HepG2 (cell line): ENCODE results near the gene PLCL1. TPM values are rescaled to one million over a fixed set of nuclear protein-coding genes. Genes with fewer than 3 reads are reported as not detected.

Experiments used
- ATAC-seq: fragments of 200-7000 bp; cut with Tn5 transposase; 3 replicates; pipeline ENCODE4 v1.9.1; 2020; ENCODE audit warnings: mild to moderate bottlenecking, moderate library complexity
- BruUV-seq: library from RNA; stranded (reverse); fragments of 400-500 nt; replicated peaks from 2 replicates; lab custom pipeline; 2021; lab: Mats Ljungman, UMichigan
- CTCF ChIA-PET: fragments of 300-600 bp; formaldehyde crosslinking; extraction: SDS; loops from one replicate; lab custom pipeline; 2021; ENCODE audit warnings: low total read pairs, inconsistent platforms, low intra/inter-chr PET ratio; lab: Yijun Ruan, JAX
- POLR2A ChIA-PET: fragments of 350-600 bp; sonication (Branson Sonifier 250); formaldehyde crosslinking; loops from one replicate; lab custom pipeline; 2020; ENCODE audit warnings: antibody characterized with exemption, inconsistent platforms; lab: Yijun Ruan, JAX
- DNase-seq: peaks from one replicate; pipeline ENCODE4 v3.0.0-alpha.2; 2015; ENCODE audit warnings: low spot score
- FAIRE-seq: peaks from 3 replicates; lab custom pipeline; 2011; peaks lifted over from hg19 to GRCh38; lab: Jason Lieb, UNC
- H2AFZ ChIP-seq: one replicate; pipeline ENCODE4 v1.6.1; 2011; ENCODE audit warnings: low read length, inconsistent platforms
- H3K27ac ChIP-seq: fragments of 300-600 bp; 3 replicates; pipeline ENCODE4 v1.8.0; 2011; ENCODE audit warnings: mixed run types, mild to moderate bottlenecking, mixed read lengths, low read length, inconsistent platforms; ENCODE audit not compliant: insufficient read depth; ENCODE audit errors: extremely low read length
- H3K27me3 ChIP-seq, 2 experiments: fragments of 200-600 bp in 1 of 2; 2 replicates in 1 of 2; 3 replicates in 1 of 2; pipeline versions ENCODE4 v1.6.0 to v1.8.0; 2011; ENCODE audit warnings: low read length in 2 of 2, mild to moderate bottlenecking in 2 of 2, moderate library complexity in 2 of 2, inconsistent platforms in 1 of 2; ENCODE audit not compliant: insufficient read depth in 2 of 2, control insufficient read depth in 1 of 2
- H3K36me3 ChIP-seq, 2 experiments: fragments of 200-600 bp in 1 of 2; replicated peaks in 1 of 2; 2 replicates in 1 of 2; 3 replicates in 1 of 2; pipeline versions ENCODE4 v1.5.1 to v1.8.0; 2011; ENCODE audit warnings: low read length in 2 of 2, inconsistent platforms in 1 of 2; ENCODE audit not compliant: insufficient read depth in 2 of 2, control insufficient read depth in 1 of 2
- H3K4me1 ChIP-seq: 2 replicates; pipeline ENCODE4 v1.5.1; 2012; ENCODE audit warnings: low read length, inconsistent platforms; ENCODE audit not compliant: insufficient read depth
- H3K4me2 ChIP-seq: 2 replicates; pipeline ENCODE4 v1.6.0; 2011; ENCODE audit warnings: low read depth, low read length, inconsistent platforms
- H3K4me3 ChIP-seq, 3 experiments: fragments of 200-600 bp in 1 of 3; sonication (generic), shearing (Covaris generic) in 1 of 3; replicated peaks in 1 of 3; 2 replicates each; pipeline ENCODE4 v1.5.1; 2011 to 2016; ENCODE audit warnings: low read length in 3 of 3, inconsistent platforms in 2 of 3, low read depth in 2 of 3, mild to moderate bottlenecking in 2 of 3, control low read depth in 1 of 3, mixed read lengths in 1 of 3; ENCODE audit not compliant: insufficient read depth in 1 of 3
- H3K79me2 ChIP-seq: one replicate; pipeline ENCODE4 v1.6.1; 2011; ENCODE audit warnings: low read length, inconsistent platforms; ENCODE audit not compliant: insufficient read depth
- H3K9ac ChIP-seq: 2 replicates; pipeline ENCODE4 v1.6.0; 2011; ENCODE audit warnings: mild to moderate bottlenecking, low read depth, low read length, inconsistent platforms; ENCODE audit not compliant: insufficient read depth
- H3K9me3 ChIP-seq: 2 replicates; pipeline ENCODE4 v1.5.1; 2012; ENCODE audit warnings: mild to moderate bottlenecking, low read length
- H4K20me1 ChIP-seq: 2 replicates; pipeline ENCODE4 v1.6.0; 2011; ENCODE audit warnings: inconsistent platforms, mild to moderate bottlenecking, low read length, moderate library complexity; ENCODE audit not compliant: insufficient read depth
- CCAR2 ChIP-seq: fragments of 200-400 bp; formaldehyde crosslinking; optimal IDR thresholded peaks from 2 replicates; pipeline ENCODE3; 2018; ENCODE audit warnings: low read depth, mild to moderate bottlenecking, low read length, moderate library complexity
- CENPT ChIP-seq: sonication (generic); formaldehyde crosslinking; IDR thresholded peaks from 2 replicates; pipeline ENCODE4 v1.8.0; 2022; ENCODE audit warnings: low read depth, mild to moderate bottlenecking, moderate library complexity, missing genetic modification reagents
- ELK4 ChIP-seq: sonication (generic); formaldehyde crosslinking; IDR thresholded peaks from 2 replicates; pipeline ENCODE4 v1.9.0; 2021; ENCODE audit warnings: missing genetic modification reagents, borderline replicate concordance
- FOXO4 ChIP-seq: sonication (generic); formaldehyde crosslinking; conservative IDR thresholded peaks from 2 replicates; pipeline ENCODE4 v1.8.1; 2023; ENCODE audit warnings: missing genetic modification reagents
- FOXP1 ChIP-seq, 2 experiments: fragments of 450-650 bp in 1 of 2; IDR thresholded peaks; 2 replicates each; pipeline ENCODE4 v1.6.1; 2017 to 2018; ENCODE audit warnings: antibody characterized with exemption in 1 of 2
- GATA4 ChIP-seq: sonication (generic); IDR thresholded peaks from 2 replicates; pipeline ENCODE4 v1.6.1; 2016; ENCODE audit warnings: antibody characterized with exemption, low read depth, borderline replicate concordance
- HIVEP1 ChIP-seq: sonication (generic); formaldehyde crosslinking; IDR thresholded peaks from 2 replicates; pipeline ENCODE4 v1.4.0; 2020; ENCODE audit warnings: mild to moderate bottlenecking, missing genetic modification reagents
- HMGA1 ChIP-seq: sonication (generic); formaldehyde crosslinking; conservative IDR thresholded peaks from 2 replicates; pipeline ENCODE4 v1.4.0; 2020; ENCODE audit warnings: missing genetic modification reagents
- NCOA1 ChIP-seq: sonication (generic); formaldehyde crosslinking; IDR thresholded peaks from 2 replicates; pipeline ENCODE4 v1.9.0; 2021; ENCODE audit warnings: missing genetic modification reagents
- PCBP2 ChIP-seq: fragments of 200-400 bp; formaldehyde crosslinking; optimal IDR thresholded peaks from 2 replicates; pipeline ENCODE3; 2018; ENCODE audit warnings: low read length, low read depth; ENCODE audit not compliant: poor library complexity, severe bottlenecking
- TSC22D2 ChIP-seq: sonication (generic); formaldehyde crosslinking; IDR thresholded peaks from 2 replicates; pipeline ENCODE4 v1.5.1; 2020; ENCODE audit warnings: missing genetic modification reagents, mild to moderate bottlenecking, borderline replicate concordance
- ZBTB2 ChIP-seq: sonication (generic); formaldehyde crosslinking; IDR thresholded peaks from 2 replicates; pipeline ENCODE4 v1.8.0; 2022; ENCODE audit warnings: low read depth, missing genetic modification reagents
- ZBTB26 ChIP-seq: IDR thresholded peaks from 2 replicates; pipeline ENCODE4 v1.6.1; 2016; ENCODE audit warnings: missing compliant biosample characterization, missing genetic modification reagents, borderline replicate concordance
- ZMYM2 ChIP-seq: sonication (generic); formaldehyde crosslinking; IDR thresholded peaks from 2 replicates; pipeline ENCODE4 v1.8.0; 2022; ENCODE audit warnings: mild to moderate bottlenecking, missing genetic modification reagents
- ZNF10 ChIP-seq: sonication (generic); formaldehyde crosslinking; IDR thresholded peaks from 2 replicates; pipeline ENCODE4 v1.4.0; 2020; ENCODE audit warnings: mild to moderate bottlenecking, low read depth, missing genetic modification reagents, borderline replicate concordance
- ZNF7 ChIP-seq: IDR thresholded peaks from 2 replicates; pipeline ENCODE4 v1.6.1; 2016; ENCODE audit warnings: missing biosample characterization, missing genetic modification reagents
- ZNF710 ChIP-seq: sonication (generic); formaldehyde crosslinking; IDR thresholded peaks from 2 replicates; pipeline ENCODE4 v1.5.0; 2020; ENCODE audit warnings: mild to moderate bottlenecking, missing genetic modification reagents, borderline replicate concordance
- WGBS: methylation state at CpG from one replicate; pipeline ENCODE4 v1.1.6; 2017; ENCODE audit warnings: low lambda C conversion rate; 5-methylcytosine and 5-hydroxymethylcytosine counted together
- in situ Hi-C: cut with HindIII; loops from 2 replicates; pipeline ENCODE4 v1.10.0; 2017; ENCODE audit warnings: low pct_unique_long_range_greater_than_20kb; ENCODE audit not compliant: extremely low pct_ligation_motif_present
- intact Hi-C: fragments of 100-400 bp; cut with micrococcal nuclease; formaldehyde crosslinking; loops from one replicate; pipeline ENCODE4 v1.10.0; 2022; ENCODE audit not compliant: unreplicated experiment
- polyA plus RNA-seq, 8 experiments: library from polyadenylated mRNA; depleted of rRNA in 3 of 8; stranded (reverse) in 7 of 8; unstranded in 1 of 8; fragments of >200 nt; fragmentation: Illumina TruSeq in 4 of 8; extraction: Trizol in 4 of 8; gene quantifications; 2 replicates each; pipeline versions ENCODE4 v1.2.1 to v1.2.3, GENCODE V29; 2011 to 2016; ENCODE audit warnings: low read depth in 4 of 8, missing spikeins in 1 of 8, mixed read lengths in 1 of 8; ENCODE audit not compliant: insufficient read depth in 1 of 8
- total RNA-seq, 5 experiments: library from RNA; depleted of rRNA; stranded (reverse); fragments of >200 nt; fragmentation: Illumina TruSeq; extraction: Trizol; gene quantifications; 2 replicates each; pipeline ENCODE4 v1.2.3, GENCODE V29; 2016; ENCODE audit warnings: low read depth in 1 of 5

Gene PLCL1
- total and polyA plus RNA-seq, 2 of the 13 experiments (the other 11 are each of a cell fraction or from before 2014, with no cell fraction given): not detected

- Histone ChIP-seq H3K27ac (no peak overlapping the region), H4K20me1 (no peaks in the 10 kb centered on the region), H3K4me1 (no peaks in the 10 kb centered on the region), H3K27me3 (no peaks in the 10 kb centered on the region), H2AFZ (no peak overlapping the region), H3K79me2 (no peaks in the 10 kb centered on the region), H3K9ac (no peak overlapping the region)
- ChIA-PET CTCF (interaction anchor here (3.0 kb wide), 1 partner anchor 250 kb away, joined by 18 read pairs; no protein-coding TSS in a partner anchor), POLR2A (no interaction called here)
- intact Hi-C loops: loop anchor here (1.0 kb wide), 2 partner anchors 243 to 250 kb away; no protein-coding TSS in a partner anchor
- WGBS: 25% methylated on average over 1 of the region's 1 CpG
- TF ChIP-seq PCBP2 (no peak), ELK4 (CRISPR knock-in tag) (no peak), ZNF7 (CRISPR knock-in tag) (no peak), ZNF710 (CRISPR knock-in tag) (no peak), TSC22D2 (CRISPR knock-in tag) (no peak), HIVEP1 (CRISPR knock-in tag) (no peak), FOXO4 (no peak), ZMYM2 (CRISPR knock-in tag) (no peak), GATA4 (no peak), FOXP1 (IDR thresholded peaks at IDR 0.05) (no peak), FOXP1 (CRISPR knock-in tag; IDR thresholded peaks at IDR 0.05) (no peak), ZNF10 (no peak), NCOA1 (CRISPR knock-in tag) (no peak), ZBTB2 (CRISPR knock-in tag) (no peak), CCAR2 (no peak), HMGA1 (CRISPR knock-in tag) (no peak), ZBTB26 (CRISPR knock-in tag) (no peak), CENPT (CRISPR knock-in tag) (no peak)
- TF ChIP-seq, all 625 proteins: peak for 0
- H3K4me2 ChIP-seq: no peak overlapping the region
- in situ Hi-C loops: loop anchor here (5.0 kb wide), 1 partner anchor 251 kb away; the partner anchor contains the start of gene PLCL1
- no TSS peak for BruUV-seq
- no peaks in the 10 kb centered on the region for H3K36me3 ChIP-seq
- FAIRE-seq: no peak
- no peak for ATAC-seq
- H3K9me3 ChIP-seq: no peaks in the 10 kb centered on the region
- no peak overlapping the region for H3K4me3 ChIP-seq
- DNase-seq: no peak
Measured at GRCh38 chr2:198053776-198054175, 249.4 kb downstream of the PLCL1 start.
